Measurements from ENCODE around the gene TRA2B. TPM values are rescaled to one million over a fixed set of nuclear protein-coding genes. Genes with fewer than 3 reads are reported as not detected.

TRA2B gene
- total RNA-seq (2022) (197 and 204 TPM in 2 replicates), Bru-seq, nascent RNA (percentile 99 among the genes with signal in this experiment), BruChase-seq, experiment 1, labeled RNA remaining after a 2-hour chase (percentile 98 among the genes with signal in this experiment), BruChase-seq, experiment 2, labeled RNA remaining after a 6-hour chase (percentile 95 among the genes with signal in this experiment)
- long read RNA-seq, full-length matches to known transcripts: 44 of 48 reads
- long read RNA-seq, partial matches to known transcripts: 4 of 48 reads
- long read RNA-seq, other reads (novel, unspliced or antisense): 0 of 48 reads

- Histone ChIP-seq H3K4me1 (peaks cover 32% of the 10 kb centered on the region), H3K27me3 (replicated peaks; ENCODE audit: control insufficient read depth, insufficient read depth, low read length) (no peaks in the 10 kb centered on the region), H3K4me3 (ENCODE audit: low read depth, low read length) (peak within 1 kb of the TSS; percentile 89), H3K36me3 (ENCODE audit: control insufficient read depth, insufficient read depth, low read length) (no peaks in the 10 kb centered on the region), H3K9me3 (no peaks in the 10 kb centered on the region)
- Mint-ChIP-seq H3K36me3 (ENCODE audit: insufficient read depth, unreplicated experiment) (peaks cover 45% of the 10 kb centered on the region), H3K27me3 (ENCODE audit: insufficient read depth, unreplicated experiment) (no peaks in the 10 kb centered on the region), H3K4me3 (ENCODE audit: unreplicated experiment) (peak within 1 kb of the TSS; percentile 94), H3K27ac (ENCODE audit: unreplicated experiment) (peak within 1 kb of the TSS; percentile 99), H3K4me1 (ENCODE audit: low read depth, unreplicated experiment) (peaks cover 12% of the 10 kb centered on the region), H3K9me3 (ENCODE audit: unreplicated experiment) (no peaks in the 10 kb centered on the region)
- peak; percentile 98 to 99 for DNase-seq
- TF ChIP-seq, protein P1, sequence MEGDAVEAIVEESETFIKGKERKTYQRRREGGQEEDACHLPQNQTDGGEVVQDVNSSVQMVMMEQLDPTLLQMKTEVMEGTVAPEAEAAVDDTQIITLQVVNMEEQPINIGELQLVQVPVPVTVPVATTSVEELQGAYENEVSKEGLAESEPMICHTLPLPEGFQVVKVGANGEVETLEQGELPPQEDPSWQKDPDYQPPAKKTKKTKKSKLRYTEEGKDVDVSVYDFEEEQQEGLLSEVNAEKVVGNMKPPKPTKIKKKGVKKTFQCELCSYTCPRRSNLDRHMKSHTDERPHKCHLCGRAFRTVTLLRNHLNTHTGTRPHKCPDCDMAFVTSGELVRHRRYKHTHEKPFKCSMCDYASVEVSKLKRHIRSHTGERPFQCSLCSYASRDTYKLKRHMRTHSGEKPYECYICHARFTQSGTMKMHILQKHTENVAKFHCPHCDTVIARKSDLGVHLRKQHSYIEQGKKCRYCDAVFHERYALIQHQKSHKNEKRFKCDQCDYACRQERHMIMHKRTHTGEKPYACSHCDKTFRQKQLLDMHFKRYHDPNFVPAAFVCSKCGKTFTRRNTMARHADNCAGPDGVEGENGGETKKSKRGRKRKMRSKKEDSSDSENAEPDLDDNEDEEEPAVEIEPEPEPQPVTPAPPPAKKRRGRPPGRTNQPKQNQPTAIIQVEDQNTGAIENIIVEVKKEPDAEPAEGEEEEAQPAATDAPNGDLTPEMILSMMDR (IDR thresholded peaks at IDR 0.05; ENCODE audit: insufficient read depth in 1 of 2, low read depth in 1 of 2, low read length in 1 of 2, severe bottlenecking in 1 of 2, unreplicated experiment in 1 of 2): peak in 1 of 2 experiments; percentile 45
- POLR2A ChIA-PET: interaction anchor here (0.5 to 1.3 kb wide), 9 partner anchors 9 to 633 kb away, joined by 3 to 7 read pairs (median 3); partner anchors contain the start of genes DNAJB11 and SENP2
- BruUV-seq (replicated peaks): no TSS peak
- intact Hi-C loops (cut with micrococcal nuclease; ENCODE audit: unreplicated experiment): loop anchor here (10.0 kb wide), 1 partner anchor 113 kb away; the partner anchor contains the start of gene IGF2BP2
- CTCF ChIA-PET: interaction anchor here (1.0 kb wide), 2 partner anchors 15 to 115 kb away, joined by 3 to 4 read pairs; no protein-coding TSS in a partner anchor
Measured at GRCh38 chr3:185937689-185938374, at the start of gene TRA2B. TRA2B (minus strand) TSS chr3:185938014; CDS start chr3:185937860, 154 bp downstream.

DNA sequence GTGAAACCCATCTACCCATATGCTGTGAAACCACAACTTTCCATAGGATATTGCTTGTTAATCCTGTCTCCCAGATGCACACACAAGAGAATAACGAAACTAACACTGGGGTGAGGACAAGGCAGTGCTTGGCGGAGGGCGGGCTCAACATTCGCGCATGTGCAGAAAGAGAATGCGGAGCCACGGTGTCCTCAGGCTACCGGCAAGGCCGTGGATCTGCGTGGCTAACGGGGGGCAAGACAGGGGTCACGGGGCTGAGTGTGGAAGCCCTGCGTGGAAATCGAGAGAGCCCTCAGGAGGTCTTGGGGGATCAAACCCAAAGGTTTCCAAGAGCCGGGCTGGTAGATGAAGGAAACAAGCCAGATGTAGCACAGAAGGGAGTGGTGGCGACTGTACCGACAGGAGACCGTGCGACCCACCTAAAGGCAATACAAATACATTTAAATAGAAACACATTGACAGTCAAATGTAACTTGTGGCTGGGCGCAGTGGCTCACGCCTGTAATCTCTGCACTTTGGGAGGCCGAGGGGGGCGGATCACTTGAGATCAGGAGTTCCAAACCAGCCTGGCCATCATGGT, 48.5 kb upstream of the TRA2B start:
- DNase-seq: no peak
- TF ChIP-seq, protein P1 (IDR thresholded peaks at IDR 0.05; ENCODE audit: insufficient read depth in 1 of 2, low read depth in 1 of 2, low read length in 1 of 2, severe bottlenecking in 1 of 2, unreplicated experiment in 1 of 2): no peak
- peaks cover 6% of the 10 kb centered on the region for H3K27me3 Mint-ChIP-seq (ENCODE audit: insufficient read depth, unreplicated experiment)
- no peak overlapping the region for H3K27ac Mint-ChIP-seq (ENCODE audit: unreplicated experiment)
- no peaks in the 10 kb centered on the region for H3K27me3 ChIP-seq (replicated peaks; ENCODE audit: control insufficient read depth, insufficient read depth, low read length)
- intact Hi-C loops (cut with micrococcal nuclease; ENCODE audit: unreplicated experiment): no loop called here
- peaks cover 6% of the 10 kb centered on the region for H3K36me3 Mint-ChIP-seq (ENCODE audit: insufficient read depth, unreplicated experiment)
- H3K4me3 Mint-ChIP-seq (ENCODE audit: unreplicated experiment): no peak overlapping the region
- H3K9me3 ChIP-seq: no peaks in the 10 kb centered on the region
- no peaks in the 10 kb centered on the region for H3K36me3 ChIP-seq (ENCODE audit: control insufficient read depth, insufficient read depth, low read length)
- ChIA-PET CTCF (no interaction called here), POLR2A (no interaction called here)
- H3K4me1 ChIP-seq: no peaks in the 10 kb centered on the region
- no peak overlapping the region for H3K4me3 ChIP-seq (ENCODE audit: low read depth, low read length)
- no TSS peak for BruUV-seq (replicated peaks)
- no peaks in the 10 kb centered on the region for H3K9me3 Mint-ChIP-seq (ENCODE audit: unreplicated experiment)
- no peaks in the 10 kb centered on the region for H3K4me1 Mint-ChIP-seq (ENCODE audit: low read depth, unreplicated experiment)

DNA sequence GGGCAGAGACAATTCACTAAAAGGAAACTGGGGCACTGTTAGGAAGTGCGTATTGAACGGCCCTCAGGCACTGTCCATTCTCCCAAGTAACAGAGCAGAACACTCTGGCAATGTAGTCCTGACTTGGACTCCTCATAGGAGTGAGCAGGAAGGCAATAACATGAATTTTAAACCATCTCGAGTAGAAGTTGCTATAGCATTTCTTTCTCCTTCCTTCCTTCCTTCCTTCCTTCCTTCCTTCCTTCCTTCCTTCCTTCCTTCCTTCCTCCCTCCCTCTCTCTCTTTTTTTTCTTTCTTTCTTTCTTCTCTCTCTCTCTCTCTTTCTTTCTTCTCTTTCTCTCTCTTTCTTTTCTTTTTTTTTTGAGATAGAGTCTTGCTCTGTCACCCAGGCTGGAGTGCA, 46.4 kb upstream of the TRA2B start:
- CTCF ChIA-PET: no interaction called here

More for the DNA sequence above, 46.4 kb upstream of the TRA2B start:
- POLR2A ChIA-PET: no interaction called here
- H3K9me3 ChIP-seq: no peaks in the 10 kb centered on the region
- H3K4me3 ChIP-seq (ENCODE audit: low read depth, low read length): no peak overlapping the region
- no peaks in the 10 kb centered on the region for H3K9me3 Mint-ChIP-seq (ENCODE audit: unreplicated experiment)
- peaks cover 6% of the 10 kb centered on the region for H3K27me3 Mint-ChIP-seq (ENCODE audit: insufficient read depth, unreplicated experiment)
- no peak overlapping the region for H3K27ac Mint-ChIP-seq (ENCODE audit: unreplicated experiment)
- TF ChIP-seq, protein P1 (IDR thresholded peaks at IDR 0.05; ENCODE audit: insufficient read depth in 1 of 2, low read depth in 1 of 2, low read length in 1 of 2, severe bottlenecking in 1 of 2, unreplicated experiment in 1 of 2): no peak
- intact Hi-C loops (cut with micrococcal nuclease; ENCODE audit: unreplicated experiment): loop anchor here (5.0 kb wide), 1 partner anchor 123 kb away; the partner anchor contains the start of gene ETV5
- no peaks in the 10 kb centered on the region for H3K4me1 ChIP-seq
- no peaks in the 10 kb centered on the region for H3K36me3 ChIP-seq (ENCODE audit: control insufficient read depth, insufficient read depth, low read length)
- H3K27me3 ChIP-seq (replicated peaks; ENCODE audit: control insufficient read depth, insufficient read depth, low read length): no peaks in the 10 kb centered on the region
- no peaks in the 10 kb centered on the region for H3K36me3 Mint-ChIP-seq (ENCODE audit: insufficient read depth, unreplicated experiment)
- H3K4me1 Mint-ChIP-seq (ENCODE audit: low read depth, unreplicated experiment): no peaks in the 10 kb centered on the region
- no peak for DNase-seq
- H3K4me3 Mint-ChIP-seq (ENCODE audit: unreplicated experiment): no peak overlapping the region
- no TSS peak for BruUV-seq (replicated peaks)

All from Caco-2 (cell line).